Large intestine (tissue), 3 donors: ENCODE results near the gene RPE65. TPM values are rescaled to one million over a fixed set of nuclear protein-coding genes. Genes with fewer than 3 reads are reported as not detected.

ENCODE experiments used
- DNase-seq, 2 donors: peaks; one replicate each; pipeline versions ENCODE4 v3.0.0 to v3.0.0-alpha.2; 2013
- H3K27ac ChIP-seq: one replicate; pipeline ENCODE4 v1.5.1; 2013; ENCODE audit warnings: low read length
- H3K27me3 ChIP-seq: 2 replicates; pipeline ENCODE4 v1.6.1; 2013; ENCODE audit warnings: low read length; ENCODE audit not compliant: control insufficient read depth, insufficient read depth
- H3K36me3 ChIP-seq: 2 replicates; pipeline ENCODE4 v1.6.1; 2013; ENCODE audit warnings: low read length; ENCODE audit not compliant: control insufficient read depth, insufficient read depth
- H3K4me1 ChIP-seq: one replicate; pipeline ENCODE4 v1.6.1; 2013; ENCODE audit warnings: low read length; ENCODE audit not compliant: control insufficient read depth, insufficient read depth
- H3K4me3 ChIP-seq: one replicate; pipeline ENCODE4 v1.5.1; 2013; ENCODE audit warnings: low read length
- H3K9me3 ChIP-seq: one replicate; pipeline ENCODE4 v1.6.1; 2013; ENCODE audit warnings: mild to moderate bottlenecking, low read depth, low read length, moderate library complexity; ENCODE audit not compliant: control insufficient read depth
- WGBS: methylation state at CpG from one replicate; pipeline ENCODE4 v1.1.5; 2013; ENCODE audit warnings: low lambda C conversion rate; ENCODE audit not compliant: insufficient coverage; 5-methylcytosine and 5-hydroxymethylcytosine counted together
- polyA plus RNA-seq: library from polyadenylated mRNA; unstranded; fragments of 120-200 nt; gene quantifications from one replicate; pipeline ENCODE4 v1.2.1, GENCODE V29; 2013

Gene RPE65
- polyA plus RNA-seq, 1 donor: 1.2 TPM

DNA sequence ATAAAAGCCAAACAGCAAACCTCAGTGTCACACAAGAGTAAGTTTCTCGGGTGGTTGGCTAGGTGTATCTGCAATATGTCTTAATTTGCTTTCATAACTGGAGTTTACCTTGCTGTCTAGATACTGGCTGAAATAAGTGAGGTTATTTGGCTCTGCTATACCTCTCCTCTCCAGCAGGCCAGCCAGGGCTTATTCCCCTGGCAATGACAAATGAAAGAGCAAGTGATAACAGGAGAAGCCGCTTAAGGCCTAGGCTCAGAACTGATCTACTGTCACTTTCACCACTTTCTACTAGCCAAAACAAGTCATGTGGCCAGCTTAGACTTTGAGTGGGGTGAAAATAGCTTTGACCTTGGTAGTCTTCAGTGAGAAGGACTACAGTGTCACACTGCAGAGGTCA lies 4.8 kb upstream of the RPE65 start:
- Histone ChIP-seq H3K9me3 (no peaks in the 10 kb centered on the region), H3K4me1 (peaks cover 2% of the 10 kb centered on the region), H3K27ac (no peak overlapping the region), H3K27me3 (no peaks in the 10 kb centered on the region), H3K4me3 (no peak overlapping the region), H3K36me3 (no peaks in the 10 kb centered on the region)
- DNase-seq: no peak
- no CpG with 5 or more reads among the region's 2 CpGs for WGBS

DNA sequence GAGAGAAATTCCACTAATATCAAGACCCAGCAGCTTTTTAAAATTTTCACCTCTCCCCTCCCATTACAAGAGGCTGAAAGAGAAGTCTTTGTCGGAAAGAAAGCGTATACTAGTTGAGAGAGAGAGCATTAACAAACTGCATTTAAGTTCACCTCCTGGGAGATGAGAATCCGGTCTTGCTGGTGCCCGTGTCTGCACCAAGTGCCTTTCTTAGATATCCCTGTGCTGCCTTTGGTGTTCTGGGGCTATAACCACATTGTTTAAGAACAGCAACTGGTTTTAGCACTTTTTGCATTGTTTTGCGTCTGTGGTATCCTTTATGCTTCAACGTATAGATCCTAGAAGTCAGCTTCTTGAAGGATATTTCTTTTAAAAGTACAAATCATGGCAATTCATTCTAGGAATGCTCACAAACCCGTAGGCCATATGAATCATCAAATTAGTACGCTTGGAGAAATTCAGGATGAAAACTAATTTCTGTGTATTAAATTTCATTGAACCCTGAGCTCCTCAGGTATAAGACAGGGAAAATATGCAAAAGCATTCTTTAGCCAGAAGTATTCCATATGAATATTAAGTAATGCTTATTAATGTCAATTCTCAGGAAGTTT lies 3.4 kb upstream of the RPE65 start:
- DNase-seq: no peak
- 95% methylated on average over 4 of the region's 8 CpGs for WGBS
- H3K4me3 ChIP-seq: no peak overlapping the region
- H3K27ac ChIP-seq: no peak overlapping the region
- no peaks in the 10 kb centered on the region for H3K9me3 ChIP-seq
- no peaks in the 10 kb centered on the region for H3K36me3 ChIP-seq
- H3K4me1 ChIP-seq: peaks cover 2% of the 10 kb centered on the region
- no peaks in the 10 kb centered on the region for H3K27me3 ChIP-seq

DNA sequence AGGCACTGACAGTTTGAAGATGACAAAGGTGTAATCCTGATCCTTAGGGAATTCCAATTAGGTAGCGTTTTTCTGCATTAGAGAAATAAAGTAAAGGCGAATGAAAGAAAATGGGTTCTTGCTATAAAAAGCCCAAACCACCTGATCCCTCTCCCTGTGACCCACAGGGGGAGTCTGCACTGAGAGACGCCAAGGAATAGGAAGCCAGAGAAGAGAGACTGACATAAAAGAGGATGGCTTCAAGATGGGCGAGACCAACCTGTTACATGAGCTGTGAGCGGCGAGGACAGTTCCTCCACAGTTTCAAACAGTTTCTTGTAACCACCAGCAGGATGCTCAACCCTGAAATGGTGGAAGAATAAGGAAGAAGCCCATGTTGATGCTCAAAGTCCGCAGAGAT lies 1.4 kb downstream of the RPE65 start:
- DNase-seq: no peak
- WGBS: 83% methylated on average over 1 of the region's 7 CpGs

DNA sequence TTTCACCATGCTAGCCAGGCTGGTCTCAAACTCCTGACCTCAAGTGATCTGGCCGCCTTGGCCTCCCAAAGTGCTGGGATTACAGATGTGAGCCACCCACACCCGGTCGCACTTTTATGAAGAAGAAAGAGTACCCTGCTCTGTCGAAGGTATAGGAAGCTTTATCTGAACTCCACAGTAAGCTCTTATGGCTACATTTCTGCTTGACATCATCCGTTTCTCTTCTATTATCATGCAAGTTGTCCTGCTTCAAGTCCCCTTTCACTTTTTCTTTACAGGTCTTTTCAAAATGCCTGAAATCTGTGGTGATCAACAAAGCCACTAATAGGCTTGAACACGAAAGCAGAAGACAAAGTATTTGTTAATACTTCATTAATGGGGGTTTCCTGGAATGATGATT lies 4.0 kb downstream of the RPE65 start:
- Histone ChIP-seq H3K27me3 (no peaks in the 10 kb centered on the region), H3K36me3 (no peaks in the 10 kb centered on the region), H3K4me1 (peaks cover 2% of the 10 kb centered on the region), H3K9me3 (no peaks in the 10 kb centered on the region), H3K4me3 (no peak overlapping the region), H3K27ac (no peak overlapping the region)
- DNase-seq: no peak
- 50% methylated on average over 1 of the region's 6 CpGs for WGBS

More for the DNA sequence above, 1.4 kb downstream of the RPE65 start:
- no peak overlapping the region for H3K4me3 ChIP-seq
- H3K27ac ChIP-seq: no peak overlapping the region
- H3K9me3 ChIP-seq: no peaks in the 10 kb centered on the region
- no peaks in the 10 kb centered on the region for H3K36me3 ChIP-seq
- H3K27me3 ChIP-seq: no peaks in the 10 kb centered on the region
- peaks cover 2% of the 10 kb centered on the region for H3K4me1 ChIP-seq

DNA sequence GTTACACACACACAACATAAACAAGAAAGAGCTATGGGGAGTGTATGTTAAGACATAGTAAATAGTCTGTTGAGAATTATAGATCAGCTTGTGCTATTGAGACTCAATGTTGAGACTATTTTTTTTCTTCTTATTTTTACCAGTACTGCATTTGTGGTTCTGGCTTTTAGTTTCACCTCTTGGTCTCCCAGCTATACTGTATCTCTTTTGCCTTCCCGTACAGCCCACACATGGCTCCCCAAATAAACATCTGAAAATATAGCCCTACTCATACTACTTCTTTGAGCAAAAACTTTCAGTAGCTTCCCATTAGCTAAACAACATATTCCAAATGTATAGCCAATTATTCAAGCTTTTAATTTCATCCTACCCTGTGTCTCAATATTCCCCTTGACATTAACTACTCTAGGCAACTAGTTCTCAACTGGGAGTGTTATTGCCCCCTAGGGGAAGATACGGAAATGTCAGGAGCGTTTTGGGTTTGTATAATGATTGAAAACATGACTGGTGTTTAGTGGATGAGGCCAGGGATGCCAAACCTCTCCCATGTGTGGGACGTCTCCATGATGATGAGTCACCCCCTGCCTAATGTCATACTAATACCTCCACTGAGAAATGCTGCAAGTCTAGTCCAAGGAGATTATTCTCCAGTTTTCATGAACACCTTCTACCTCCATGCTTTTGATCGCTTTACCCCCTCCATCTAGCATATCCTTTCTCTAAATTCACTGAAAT lies 6.8 kb downstream of the RPE65 start:
- DNase-seq: no peak
- H3K9me3 ChIP-seq: no peaks in the 10 kb centered on the region

DNA sequence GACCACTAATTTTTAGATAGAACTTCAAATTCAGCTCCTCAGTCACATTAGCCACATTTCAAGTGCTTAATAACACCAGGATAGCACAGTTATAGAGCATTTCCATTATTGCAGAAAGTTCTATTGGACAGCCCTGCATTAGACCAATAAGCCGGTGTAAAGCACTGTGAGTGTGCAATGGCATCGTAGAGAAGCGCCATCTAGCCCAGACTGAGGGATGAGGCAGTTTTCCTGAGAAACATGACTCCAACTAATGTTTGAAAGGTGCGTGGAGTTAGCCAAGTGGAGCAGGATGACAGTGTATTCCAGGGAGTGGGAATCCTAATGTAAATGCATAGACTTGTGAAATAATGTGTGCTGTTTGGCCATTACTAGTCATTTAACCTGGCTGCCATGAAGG lies 7.7 kb downstream of the RPE65 start:
- no peaks in the 10 kb centered on the region for H3K36me3 ChIP-seq
- WGBS: no CpG with 5 or more reads among the region's 4 CpGs
- DNase-seq: no peak
- H3K9me3 ChIP-seq: no peaks in the 10 kb centered on the region
- no peak overlapping the region for H3K4me3 ChIP-seq
- no peaks in the 10 kb centered on the region for H3K27me3 ChIP-seq
- no peaks in the 10 kb centered on the region for H3K4me1 ChIP-seq
- H3K27ac ChIP-seq: no peak overlapping the region

More for the DNA sequence above, 6.8 kb downstream of the RPE65 start:
- H3K36me3 ChIP-seq: no peaks in the 10 kb centered on the region
- H3K4me3 ChIP-seq: no peak overlapping the region
- H3K27ac ChIP-seq: no peak overlapping the region
- 93% methylated on average over 2 of the region's 5 CpGs for WGBS
- H3K4me1 ChIP-seq: no peaks in the 10 kb centered on the region
- no peaks in the 10 kb centered on the region for H3K27me3 ChIP-seq

DNA sequence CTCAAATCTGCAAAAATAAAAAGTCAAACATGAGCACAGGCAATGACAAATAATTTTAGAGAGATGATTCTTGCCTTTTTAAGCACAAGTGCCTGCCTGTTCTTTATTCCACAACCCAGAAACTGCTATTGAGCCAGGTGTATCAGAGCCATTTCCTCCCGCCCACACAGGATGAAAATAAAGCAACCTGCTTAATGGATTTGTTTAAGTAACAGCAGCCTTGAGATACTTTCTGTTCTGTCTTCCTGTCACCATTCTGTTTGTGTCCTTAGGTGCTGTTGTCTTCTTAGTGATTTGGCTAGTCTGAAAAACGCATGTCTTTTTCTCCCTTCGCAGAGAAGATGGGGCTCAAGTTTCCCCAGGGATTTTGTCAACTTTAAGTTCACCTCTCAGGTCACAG lies 11.4 kb downstream of the RPE65 start:
- H3K27me3 ChIP-seq: no peaks in the 10 kb centered on the region
- H3K27ac ChIP-seq: no peak overlapping the region
- no peaks in the 10 kb centered on the region for H3K36me3 ChIP-seq
- H3K9me3 ChIP-seq: no peaks in the 10 kb centered on the region
- no peak overlapping the region for H3K4me3 ChIP-seq
- DNase-seq: no peak
- H3K4me1 ChIP-seq: no peaks in the 10 kb centered on the region
- 60% methylated on average over 1 of the region's 3 CpGs for WGBS

DNA sequence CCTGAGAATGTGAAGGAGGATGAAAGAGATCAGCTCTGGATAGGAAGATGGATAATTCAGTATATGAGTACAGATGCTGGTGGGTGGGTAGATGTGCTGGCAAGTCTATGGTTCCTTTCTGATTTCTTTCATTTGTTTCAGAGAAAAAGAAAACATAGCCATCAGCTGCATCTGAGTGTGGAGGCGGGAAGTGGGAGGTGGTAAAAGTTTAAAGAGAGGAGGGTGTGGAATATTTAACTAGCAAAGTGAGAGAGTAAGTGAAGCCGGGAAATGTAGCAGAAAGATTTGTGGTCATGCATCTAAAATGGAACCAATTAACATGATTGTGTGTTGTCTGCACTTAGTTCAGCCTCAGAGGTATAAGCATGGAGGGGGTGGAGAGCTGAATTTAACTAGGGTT lies 16.4 kb downstream of the RPE65 start:
- 88% methylated on average over 1 of the region's 2 CpGs for WGBS
- no peak overlapping the region for H3K4me3 ChIP-seq
- no peak for DNase-seq
- peaks cover 2% of the 10 kb centered on the region for H3K27me3 ChIP-seq
- no peaks in the 10 kb centered on the region for H3K36me3 ChIP-seq
- H3K27ac ChIP-seq: no peak overlapping the region
- H3K4me1 ChIP-seq: no peaks in the 10 kb centered on the region
- no peaks in the 10 kb centered on the region for H3K9me3 ChIP-seq

DNA sequence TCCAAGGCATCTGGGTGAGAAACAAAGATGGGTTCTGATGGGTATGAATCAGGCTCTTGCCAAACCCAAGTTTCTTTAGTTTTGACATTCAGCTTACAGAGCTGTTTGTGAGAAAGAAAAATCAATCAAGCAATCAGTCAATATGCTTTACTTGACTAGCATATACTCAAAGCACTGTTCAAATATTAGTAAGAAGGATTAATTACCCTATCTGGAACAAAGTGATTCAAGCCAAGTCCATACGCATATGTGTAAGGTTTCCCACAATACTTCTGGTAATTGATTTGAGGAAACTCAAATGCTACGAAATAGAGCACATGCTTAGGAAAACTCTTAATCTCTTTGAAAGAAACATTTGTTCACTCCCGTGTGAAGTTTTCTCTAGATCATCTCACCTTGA lies 18.7 kb downstream of the RPE65 start:
- Histone ChIP-seq H3K36me3 (no peaks in the 10 kb centered on the region), H3K27me3 (peaks cover 2% of the 10 kb centered on the region), H3K27ac (no peak overlapping the region), H3K9me3 (no peaks in the 10 kb centered on the region), H3K4me3 (no peak overlapping the region), H3K4me1 (no peaks in the 10 kb centered on the region)
- DNase-seq: no peak
- WGBS: no CpG with 5 or more reads among the region's 3 CpGs

DNA sequence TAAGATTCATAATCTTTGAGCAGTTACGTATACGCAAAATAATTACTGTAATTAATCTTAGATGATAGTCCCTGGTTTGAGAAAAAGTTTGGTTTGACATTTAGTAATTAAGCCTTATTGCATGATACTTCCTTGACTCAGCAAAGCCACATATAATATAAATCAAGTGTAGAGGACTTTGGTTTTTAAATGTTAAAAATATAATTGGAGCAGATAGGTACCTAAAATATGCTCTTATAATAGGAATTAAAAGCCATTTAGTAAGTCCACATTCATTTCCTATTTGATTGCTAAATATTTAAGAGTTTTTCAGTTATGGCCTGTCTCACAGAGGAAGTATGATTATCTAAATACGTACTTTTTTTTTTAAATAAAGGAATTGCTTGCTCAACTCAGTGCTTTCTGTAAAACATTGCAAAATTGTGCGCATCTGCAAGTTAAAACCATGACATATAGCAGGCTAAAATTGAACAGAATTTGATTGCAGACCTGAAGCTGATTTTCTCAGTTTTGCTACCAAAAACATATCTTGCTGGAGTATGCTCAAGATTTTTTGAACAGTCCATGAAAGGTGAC lies 20.4 kb downstream of the RPE65 start:
- H3K36me3 ChIP-seq: no peaks in the 10 kb centered on the region
- DNase-seq: no peak
- H3K4me1 ChIP-seq: no peaks in the 10 kb centered on the region
- no peaks in the 10 kb centered on the region for H3K9me3 ChIP-seq
- H3K27me3 ChIP-seq: peaks cover 2% of the 10 kb centered on the region
- H3K27ac ChIP-seq: no peak overlapping the region
- 92% methylated on average over 3 of the region's 4 CpGs for WGBS
- H3K4me3 ChIP-seq: no peak overlapping the region
